Breast epithelium (tissue), 4 donors: ENCODE measurements around the gene CD86. TPM values are rescaled to one million over a fixed set of nuclear protein-coding genes. Genes with fewer than 3 reads are reported as not detected.

Experiments
- DNase-seq, 2 donors: peaks; one replicate each; pipeline ENCODE4 v3.0.0-alpha.2; 2019; ENCODE audit warnings: low spot score in 2 of 2
- H3K27ac ChIP-seq, 2 donors: fragments of 200-600 bp; sonication (generic) in 1 of 2; one replicate each; pipeline ENCODE4 v1.5.1; 2016 to 2019; ENCODE audit warnings: mild to moderate bottlenecking in 1 of 2
- H3K27me3 ChIP-seq, 2 donors: fragments of 200-600 bp; sonication (generic) in 1 of 2; one replicate each; pipeline versions ENCODE4 v1.5.1 to v1.6.0; 2017 to 2019; ENCODE audit warnings: control low read depth in 1 of 2, mild to moderate bottlenecking in 1 of 2
- H3K36me3 ChIP-seq: fragments of 200-600 bp; one replicate; pipeline ENCODE4 v1.5.1; 2019
- H3K4me1 ChIP-seq, 2 donors: fragments of 200-600 bp; sonication (generic); one replicate each; pipeline ENCODE4 v1.5.1; 2016 to 2019; ENCODE audit warnings: control low read depth in 1 of 2
- H3K4me3 ChIP-seq, 3 donors: fragments of 200-600 bp; sonication (generic); 1 replicate in 2 of 3; 2 replicates in 1 of 3; pipeline ENCODE4 v1.5.1; 2016 to 2019; ENCODE audit warnings: mild to moderate bottlenecking in 3 of 3, moderate library complexity in 2 of 3
- H3K9me3 ChIP-seq, 2 donors: fragments of 200-600 bp; sonication (generic) in 1 of 2; one replicate each; pipeline ENCODE4 v1.5.1; 2016 to 2019; ENCODE audit warnings: control low read depth in 1 of 2
- POLR2A ChIP-seq: fragments of 450-650 bp; IDR thresholded peaks from one replicate; pipeline ENCODE4 v1.6.1; 2016; ENCODE audit warnings: antibody characterized with exemption, mild to moderate bottlenecking, moderate library complexity
- POLR2AphosphoS5 ChIP-seq, 3 donors: sonication (generic); formaldehyde crosslinking; IDR thresholded peaks; one replicate each; pipeline ENCODE4 v1.6.1; 2017; ENCODE audit warnings: antibody characterized with exemption in 3 of 3
- intact Hi-C: fragments of 100-400 bp; cut with DNase I; formaldehyde crosslinking; loops from one replicate; pipeline ENCODE4 v1.15.1; 2023; ENCODE audit warnings: low total_unique reads
- total RNA-seq, 3 donors: library from RNA; depleted of rRNA; stranded (reverse); fragments of >200 nt; gene quantifications; one replicate each; pipeline ENCODE4 v1.1.0, GENCODE V29; 2016
- TF ChIP-seq, protein P1 (sequence below), 3 donors: fragments of 450-650 bp; IDR thresholded peaks; one replicate each; pipeline ENCODE4 v1.5.1; 2016 to 2017; ENCODE audit warnings: antibody characterized with exemption in 3 of 3, mild to moderate bottlenecking in 3 of 3, moderate library complexity in 3 of 3

CD86 gene
- total RNA-seq, 3 donors from 2014 or later, result 7.3 to 12.6 (median 7.5) TPM

DNA sequence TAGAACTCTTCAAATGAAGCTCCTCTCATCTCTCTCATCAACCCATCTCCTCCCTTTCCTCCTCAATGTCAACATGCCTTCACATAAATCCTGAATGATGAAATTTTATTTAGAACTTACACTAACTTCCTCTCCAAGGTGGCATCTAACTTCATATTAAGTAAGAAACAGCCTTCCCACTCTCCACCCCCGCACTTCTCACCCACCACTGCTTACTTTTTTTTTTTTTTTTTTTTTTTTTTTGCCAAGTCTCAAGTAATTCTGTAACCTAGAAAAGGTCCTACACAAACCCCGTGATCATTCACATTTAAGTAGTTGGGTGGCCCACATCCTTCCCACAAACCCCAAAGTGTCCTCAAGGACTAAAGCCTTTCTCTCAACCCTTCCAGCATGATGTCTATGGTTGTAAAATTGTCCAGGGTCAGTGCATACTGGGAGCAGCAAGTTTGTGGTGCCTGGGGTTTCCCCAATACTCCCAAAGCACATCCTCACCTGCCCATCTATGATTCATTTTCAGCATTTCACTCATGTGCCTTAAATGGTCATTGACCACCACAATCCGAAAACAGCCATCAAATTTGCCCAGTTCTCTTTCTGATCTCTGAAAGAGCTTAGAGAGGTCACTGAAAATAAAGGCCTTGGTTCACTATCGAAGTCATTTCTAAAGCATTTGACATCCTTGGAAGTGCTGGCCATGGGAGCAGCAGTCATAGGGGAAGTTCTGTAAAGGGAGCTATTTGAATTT lies 47.2 kb downstream of the CD86 start:
- no peak for DNase-seq
- no peaks in the 10 kb centered on the region for H3K27me3 ChIP-seq

DNA sequence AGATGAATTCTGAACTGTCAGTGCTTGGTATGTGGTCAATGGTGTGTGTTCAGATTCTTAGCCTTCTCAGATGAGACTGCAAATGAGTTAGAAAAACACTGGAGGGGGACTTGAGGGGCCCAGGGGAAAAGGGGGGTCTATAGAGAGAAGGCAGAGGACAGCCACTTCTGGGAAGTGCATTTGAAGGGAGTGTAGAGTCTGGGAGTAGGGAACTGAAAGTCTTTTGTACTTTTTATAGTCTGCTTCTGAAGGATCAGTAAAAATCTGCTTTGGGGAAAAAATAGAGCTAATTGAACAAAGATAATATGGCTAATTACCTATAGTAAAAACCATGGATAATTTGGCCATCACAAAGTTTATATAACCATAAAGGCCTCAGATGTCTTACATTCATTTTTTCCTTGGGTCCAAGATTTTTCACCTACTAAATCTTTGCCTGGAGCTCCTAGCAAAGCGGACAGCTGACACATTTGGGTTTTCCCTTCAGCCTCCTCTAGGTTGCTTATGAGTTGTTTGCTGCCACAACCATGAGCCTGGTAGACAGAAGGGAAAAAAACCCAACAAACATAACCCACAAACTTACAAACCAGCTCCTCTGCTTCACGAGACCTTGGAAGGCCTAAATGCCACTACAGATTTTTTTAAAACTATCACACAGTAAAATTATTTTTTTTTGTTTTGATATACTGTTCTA lies 48.8 kb downstream of the CD86 start:
- no peak for TF ChIP-seq POLR2AphosphoS5 (IDR thresholded peaks at IDR 0.05)
- no peak for TF ChIP-seq POLR2A
- TF ChIP-seq, protein P1, sequence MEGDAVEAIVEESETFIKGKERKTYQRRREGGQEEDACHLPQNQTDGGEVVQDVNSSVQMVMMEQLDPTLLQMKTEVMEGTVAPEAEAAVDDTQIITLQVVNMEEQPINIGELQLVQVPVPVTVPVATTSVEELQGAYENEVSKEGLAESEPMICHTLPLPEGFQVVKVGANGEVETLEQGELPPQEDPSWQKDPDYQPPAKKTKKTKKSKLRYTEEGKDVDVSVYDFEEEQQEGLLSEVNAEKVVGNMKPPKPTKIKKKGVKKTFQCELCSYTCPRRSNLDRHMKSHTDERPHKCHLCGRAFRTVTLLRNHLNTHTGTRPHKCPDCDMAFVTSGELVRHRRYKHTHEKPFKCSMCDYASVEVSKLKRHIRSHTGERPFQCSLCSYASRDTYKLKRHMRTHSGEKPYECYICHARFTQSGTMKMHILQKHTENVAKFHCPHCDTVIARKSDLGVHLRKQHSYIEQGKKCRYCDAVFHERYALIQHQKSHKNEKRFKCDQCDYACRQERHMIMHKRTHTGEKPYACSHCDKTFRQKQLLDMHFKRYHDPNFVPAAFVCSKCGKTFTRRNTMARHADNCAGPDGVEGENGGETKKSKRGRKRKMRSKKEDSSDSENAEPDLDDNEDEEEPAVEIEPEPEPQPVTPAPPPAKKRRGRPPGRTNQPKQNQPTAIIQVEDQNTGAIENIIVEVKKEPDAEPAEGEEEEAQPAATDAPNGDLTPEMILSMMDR (IDR thresholded peaks at IDR 0.05), result no peak
- H3K27me3 ChIP-seq, result no peaks in the 10 kb centered on the region
- H3K4me1 ChIP-seq, result no peaks in the 10 kb centered on the region
- H3K4me3 ChIP-seq, result no peak overlapping the region
- intact Hi-C loops, result no loop called here
- H3K36me3 ChIP-seq, result no peaks in the 10 kb centered on the region
- no peak for DNase-seq
- H3K27ac ChIP-seq, result no peak overlapping the region
- no peaks in the 10 kb centered on the region for H3K9me3 ChIP-seq

More for the DNA sequence above, 47.2 kb downstream of the CD86 start:
- Histone ChIP-seq H3K27ac (no peak overlapping the region), H3K9me3 (no peaks in the 10 kb centered on the region), H3K36me3 (no peaks in the 10 kb centered on the region), H3K4me1 (no peaks in the 10 kb centered on the region), H3K4me3 (no peak overlapping the region)
- intact Hi-C loops, result no loop called here
- no peak for TF ChIP-seq POLR2A
- TF ChIP-seq POLR2AphosphoS5 (IDR thresholded peaks at IDR 0.05), result no peak
- TF ChIP-seq, protein P1 (IDR thresholded peaks at IDR 0.05), result no peak

DNA sequence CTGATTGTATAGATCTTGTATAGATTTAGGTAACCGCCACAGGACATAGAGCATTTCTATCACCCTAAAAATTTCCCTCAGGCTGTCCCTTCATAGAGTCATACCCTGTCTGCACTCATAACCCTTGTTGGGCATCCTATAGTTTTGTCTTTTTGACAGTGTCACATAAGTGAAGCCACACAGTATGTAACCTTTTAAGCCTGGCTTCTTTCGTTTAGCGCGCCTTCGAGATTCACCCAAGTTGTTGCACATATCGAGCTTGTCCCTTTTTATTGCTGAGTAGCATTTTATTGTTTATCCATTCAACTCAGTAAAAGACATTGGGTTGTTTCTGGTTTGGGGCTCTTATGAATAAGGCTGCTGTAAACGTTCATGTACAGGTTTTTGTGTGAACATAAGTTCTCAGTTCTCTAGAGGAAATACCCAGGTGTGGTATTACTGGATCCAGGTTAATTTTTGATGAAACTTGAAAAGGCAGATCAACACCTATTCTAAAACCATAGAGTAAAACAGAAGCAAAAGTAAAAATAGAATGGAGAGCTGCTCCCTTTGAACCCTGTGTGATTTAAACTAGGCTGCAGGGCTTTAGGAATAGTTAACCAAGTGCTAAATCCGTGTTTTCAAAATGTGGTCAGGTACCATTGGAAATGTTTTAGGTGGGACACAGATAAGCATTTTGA lies 49.5 kb downstream of the CD86 start:
- no peaks in the 10 kb centered on the region for H3K27me3 ChIP-seq
- intact Hi-C loops, result no loop called here
- H3K9me3 ChIP-seq, result no peaks in the 10 kb centered on the region
- no peak for DNase-seq
- H3K4me1 ChIP-seq, result no peaks in the 10 kb centered on the region
- no peaks in the 10 kb centered on the region for H3K36me3 ChIP-seq
- no peak for TF ChIP-seq POLR2A
- no peak for TF ChIP-seq POLR2AphosphoS5 (IDR thresholded peaks at IDR 0.05)
- TF ChIP-seq, protein P1 (IDR thresholded peaks at IDR 0.05), result no peak
- H3K4me3 ChIP-seq, result no peak overlapping the region
- H3K27ac ChIP-seq, result peak overlapping the region in 1 of 2 donors; percentile 34

DNA sequence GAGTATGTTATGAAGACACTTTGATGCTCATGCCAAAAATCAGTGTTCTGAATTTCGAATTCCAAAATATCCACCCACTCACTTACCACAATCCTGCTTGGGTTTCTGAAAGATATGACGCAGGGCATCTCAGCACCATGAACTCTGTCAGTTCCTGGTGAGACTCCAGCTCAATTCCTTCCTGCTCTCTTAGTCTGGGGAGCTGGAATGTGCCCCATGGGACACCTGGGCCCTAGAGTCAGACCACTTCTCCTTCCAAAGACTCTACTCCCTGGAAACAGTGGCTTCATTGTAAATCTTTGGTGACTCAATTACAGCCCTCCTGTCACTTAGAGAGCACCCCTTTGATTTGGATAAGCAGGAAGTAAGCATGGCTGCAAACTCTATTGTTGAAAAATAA lies 50.5 kb downstream of the CD86 start:
- intact Hi-C loops, result no loop called here
- no peaks in the 10 kb centered on the region for H3K27me3 ChIP-seq
- H3K9me3 ChIP-seq, result no peaks in the 10 kb centered on the region
- TF ChIP-seq POLR2AphosphoS5 (IDR thresholded peaks at IDR 0.05) (no peak), POLR2A (no peak)
- TF ChIP-seq, protein P1 (IDR thresholded peaks at IDR 0.05), result no peak
- H3K4me1 ChIP-seq, result no peaks in the 10 kb centered on the region
- DNase-seq, result peak in 1 of 2 donors; percentile 59
- peak overlapping the region in 1 of 2 donors; percentile 45 for H3K27ac ChIP-seq
- H3K4me3 ChIP-seq, result no peak overlapping the region
- no peaks in the 10 kb centered on the region for H3K36me3 ChIP-seq

DNA sequence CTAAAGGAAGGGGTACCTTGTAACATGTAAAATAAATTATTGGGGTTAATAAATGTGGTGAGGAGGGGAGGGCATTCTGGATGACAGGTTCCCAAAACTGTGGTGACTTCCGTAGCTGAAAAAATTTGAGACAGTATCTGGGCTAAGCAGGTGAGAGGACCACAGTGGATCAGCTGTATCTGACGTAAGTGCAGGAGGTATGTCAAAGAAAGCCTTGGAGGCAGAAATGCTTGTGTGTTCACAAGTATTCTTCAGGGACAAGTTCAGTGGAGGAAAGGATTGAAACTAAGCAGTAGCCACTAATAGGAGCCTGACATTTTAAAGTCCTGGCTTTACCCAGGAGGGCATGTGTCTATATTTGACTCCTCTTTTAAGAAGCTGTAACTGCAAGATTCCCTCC lies 52.0 kb downstream of the CD86 start:
- TF ChIP-seq POLR2A (no peak), POLR2AphosphoS5 (IDR thresholded peaks at IDR 0.05) (no peak)
- TF ChIP-seq, protein P1 (IDR thresholded peaks at IDR 0.05), result no peak
- Histone ChIP-seq H3K36me3 (no peaks in the 10 kb centered on the region), H3K27ac (no peak overlapping the region), H3K27me3 (no peaks in the 10 kb centered on the region), H3K9me3 (no peaks in the 10 kb centered on the region), H3K4me3 (no peak overlapping the region), H3K4me1 (no peaks in the 10 kb centered on the region)
- no peak for DNase-seq
- intact Hi-C loops, result no loop called here
